Measurements from ENCODE around the gene L3MBTL4. TPM values are rescaled to one million over a fixed set of nuclear protein-coding genes. Genes with fewer than 3 reads are reported as not detected.

The L3MBTL4 gene
- total and polyA plus RNA-seq, 7 donors = 1.2 to 5.7 (median 3.4) TPM

DNA sequence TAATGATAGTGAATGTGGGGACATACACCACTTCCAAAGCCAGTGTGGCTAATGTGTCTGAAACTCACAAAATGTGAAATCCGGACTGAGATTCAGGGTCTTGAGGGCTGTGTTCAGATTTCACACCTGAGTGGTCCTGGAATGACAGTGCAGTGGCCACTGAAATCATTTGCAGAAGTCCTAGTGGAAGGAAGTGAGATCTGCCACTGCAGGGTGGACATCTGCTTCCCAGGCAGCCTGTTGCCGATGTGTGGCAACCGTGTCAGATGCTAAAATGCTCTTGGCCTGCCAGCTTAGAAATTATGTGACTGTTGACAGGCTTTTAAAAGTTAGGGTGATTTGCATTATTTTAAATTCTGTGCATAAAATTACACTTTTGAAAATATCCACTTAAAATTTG, 441.6 kb downstream of the L3MBTL4 start:
- no peak for DNase-seq
- Histone ChIP-seq H3K36me3 (no peaks in the 10 kb centered on the region), H3K9me3 (no peaks in the 10 kb centered on the region), H3K4me1 (no peaks in the 10 kb centered on the region), H3K27me3 (no peaks in the 10 kb centered on the region), H3K27ac (no peak overlapping the region), H3K4me3 (no peak overlapping the region)
- TF ChIP-seq CTCF (IDR thresholded peaks at IDR 0.05) = no peak
- no peak for TF ChIP-seq EP300 (IDR thresholded peaks at IDR 0.05)
- TF ChIP-seq POLR2AphosphoS5 (IDR thresholded peaks at IDR 0.05) = no peak
- no peak for TF ChIP-seq POLR2A (IDR thresholded peaks at IDR 0.05)
- WGBS, 2 donors = 90% methylated on average over 3 of the region's 3 CpGs
- intact Hi-C loops (cut with DNase I) = no loop called here

DNA sequence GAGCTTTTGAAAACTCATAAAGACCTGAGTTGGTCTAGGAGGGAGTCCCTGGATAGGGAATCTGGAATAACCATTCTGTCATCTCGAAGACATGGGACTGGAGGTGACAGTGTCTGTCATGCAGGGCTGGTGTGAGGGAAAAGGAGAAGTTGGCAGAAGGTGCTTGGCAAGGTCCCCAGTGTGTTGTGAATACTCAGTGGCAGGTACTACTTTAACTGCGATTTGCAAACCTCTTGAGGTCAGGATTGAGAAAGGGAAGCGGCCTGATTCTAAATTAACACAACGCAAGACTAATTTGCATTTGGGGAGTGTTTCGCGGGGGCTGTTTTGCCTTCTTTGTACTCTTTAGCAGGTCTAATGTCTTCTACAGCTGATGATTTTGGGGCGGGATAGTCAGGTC, 442.4 kb downstream of the L3MBTL4 start:
- Histone ChIP-seq H3K27me3 (no peaks in the 10 kb centered on the region), H3K36me3 (no peaks in the 10 kb centered on the region), H3K4me3 (no peak overlapping the region), H3K9me3 (no peaks in the 10 kb centered on the region), H3K4me1 (no peaks in the 10 kb centered on the region), H3K27ac (no peak overlapping the region)
- 83 to 92% methylated on average over 7 of the region's 7 CpGs for WGBS, 2 donors
- no peak for DNase-seq
- intact Hi-C loops (cut with DNase I) = no loop called here
- TF ChIP-seq EP300 (IDR thresholded peaks at IDR 0.05) (no peak), CTCF (IDR thresholded peaks at IDR 0.05) (no peak), POLR2A (IDR thresholded peaks at IDR 0.05) (no peak), POLR2AphosphoS5 (IDR thresholded peaks at IDR 0.05) (no peak)

DNA sequence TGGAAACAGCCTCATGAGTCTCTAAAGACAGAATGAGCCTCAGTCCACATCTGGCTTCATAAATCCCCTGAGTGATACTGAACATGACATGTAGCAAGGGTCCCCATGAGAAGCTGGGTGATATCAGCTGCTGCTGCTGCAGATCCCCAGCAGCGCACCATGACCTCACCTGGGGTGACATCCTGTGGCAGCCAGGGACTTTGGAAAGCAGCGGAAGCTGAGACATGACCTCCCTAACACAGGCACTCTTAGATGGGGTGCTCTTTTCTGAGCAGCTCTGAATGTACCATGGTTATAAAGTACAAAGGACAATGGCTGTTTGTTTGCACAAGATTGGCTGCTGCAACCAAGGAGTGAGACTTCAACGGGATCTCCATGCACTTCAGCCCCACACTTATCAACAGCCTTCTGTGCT, 444.7 kb downstream of the L3MBTL4 start:
- no peak for DNase-seq
- Histone ChIP-seq H3K4me1 (no peaks in the 10 kb centered on the region), H3K27me3 (no peaks in the 10 kb centered on the region), H3K9me3 (no peaks in the 10 kb centered on the region), H3K4me3 (no peak overlapping the region), H3K36me3 (no peaks in the 10 kb centered on the region), H3K27ac (no peak overlapping the region)
- intact Hi-C loops (cut with DNase I) = no loop called here
- no peak for TF ChIP-seq POLR2A (IDR thresholded peaks at IDR 0.05)
- whole genome bisulfite sequencing, 2 donors = 14 to 46% methylated on average over 3 of the region's 3 CpGs

- 77 to 91% methylated on average over 16 of the region's 16 CpGs for WGBS, 2 donors
- H3K4me1 ChIP-seq = no peaks in the 10 kb centered on the region
- H3K27me3 ChIP-seq = no peaks in the 10 kb centered on the region
- no peak overlapping the region for H3K27ac ChIP-seq
- H3K9me3 ChIP-seq = no peaks in the 10 kb centered on the region
- no peak for DNase-seq
- TF ChIP-seq EP300 (IDR thresholded peaks at IDR 0.05) = no peak
- no peak for TF ChIP-seq CTCF (IDR thresholded peaks at IDR 0.05)
- TF ChIP-seq POLR2AphosphoS5 (IDR thresholded peaks at IDR 0.05) = no peak
- TF ChIP-seq POLR2A (IDR thresholded peaks at IDR 0.05) = no peak
- no peaks in the 10 kb centered on the region for H3K36me3 ChIP-seq
- intact Hi-C loops (cut with DNase I) = no loop called here
- no peak overlapping the region for H3K4me3 ChIP-seq
These were observed 445.2 kb downstream of the L3MBTL4 start for GRCh38 chr18:5969355-5969988.

DNA sequence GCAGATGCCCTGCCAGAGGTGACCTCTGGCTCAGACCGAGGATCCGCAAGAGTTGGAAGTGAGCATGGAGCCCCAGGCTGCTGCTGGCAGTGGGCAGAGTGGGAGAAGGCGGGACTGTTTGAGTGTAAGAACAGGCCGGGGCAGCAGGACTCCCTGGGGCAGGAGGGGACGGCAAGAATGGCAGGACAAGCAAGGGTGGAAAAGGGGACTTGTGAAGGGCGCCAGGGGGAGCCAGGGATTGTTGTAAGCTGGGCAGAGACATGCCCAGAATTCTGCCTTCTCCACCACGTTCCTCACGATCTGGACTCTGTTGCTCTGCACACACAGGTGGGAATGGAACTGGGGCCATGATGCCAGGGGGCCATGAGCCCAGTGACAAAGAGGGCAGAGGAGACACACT, 447.0 kb downstream of the L3MBTL4 start:
- WGBS, 2 donors = 91 to 95% methylated on average over 8 of the region's 8 CpGs
- Histone ChIP-seq H3K4me1 (no peaks in the 10 kb centered on the region), H3K36me3 (no peaks in the 10 kb centered on the region), H3K4me3 (no peak overlapping the region), H3K27me3 (no peaks in the 10 kb centered on the region), H3K9me3 (no peaks in the 10 kb centered on the region), H3K27ac (no peak overlapping the region)
- no peak for TF ChIP-seq POLR2AphosphoS5 (IDR thresholded peaks at IDR 0.05)
- no peak for TF ChIP-seq EP300 (IDR thresholded peaks at IDR 0.05)
- TF ChIP-seq POLR2A (IDR thresholded peaks at IDR 0.05) = no peak
- no peak for TF ChIP-seq CTCF (IDR thresholded peaks at IDR 0.05)
- no peak for DNase-seq
- intact Hi-C loops (cut with DNase I) = no loop called here

All from sigmoid colon (tissue), 7 donors.